Keratinocyte (primary cell): ENCODE results near the gene SENP1. TPM values are rescaled to one million over a fixed set of nuclear protein-coding genes. Genes with fewer than 3 reads are reported as not detected.

Source experiments
- DNase-seq: peaks from one replicate; pipeline ENCODE4 v3.0.0-alpha.2; 2011; ENCODE audit warnings: low read depth, missing footprints, low spot score
- FAIRE-seq: peaks from 2 replicates; lab custom pipeline; 2011; peaks lifted over from hg19 to GRCh38; lab: Jason Lieb, UNC
- H2AFZ ChIP-seq: 2 replicates; pipeline ENCODE4 v1.6.0; 2012; ENCODE audit warnings: low read length, control low read depth, inconsistent platforms; ENCODE audit not compliant: control insufficient read depth
- H3K27ac ChIP-seq: 2 replicates; pipeline ENCODE4 v1.5.1; 2011; ENCODE audit warnings: low read length; ENCODE audit not compliant: control insufficient read depth, insufficient read depth
- H3K27me3 ChIP-seq: 3 replicates; pipeline ENCODE4 v1.6.0; 2011; ENCODE audit warnings: low read length; ENCODE audit not compliant: control insufficient read depth, insufficient read depth; ENCODE audit errors: extremely low read depth
- H3K36me3 ChIP-seq, 2 experiments: 2 replicates in 1 of 2; 3 replicates in 1 of 2; pipeline ENCODE4 v1.5.1; 2011; ENCODE audit warnings: low read length in 2 of 2, mild to moderate bottlenecking in 1 of 2; ENCODE audit not compliant: control insufficient read depth in 2 of 2, insufficient read depth in 2 of 2; ENCODE audit errors: extremely low read depth in 1 of 2
- H3K4me1 ChIP-seq: 3 replicates; pipeline ENCODE4 v1.5.1; 2011; ENCODE audit warnings: low read length; ENCODE audit not compliant: control insufficient read depth, insufficient read depth; ENCODE audit errors: extremely low read depth
- H3K4me2 ChIP-seq: 3 replicates; pipeline ENCODE4 v1.6.0; 2011; ENCODE audit warnings: low read depth, low read length; ENCODE audit not compliant: control insufficient read depth, insufficient read depth; ENCODE audit errors: extremely low read depth
- H3K4me3 ChIP-seq, 3 experiments: fragments of 200-600 bp in 1 of 3; sonication (generic) in 1 of 3; 2 replicates in 2 of 3; 3 replicates in 1 of 3; pipeline ENCODE4 v1.5.1; 2011 to 2016; ENCODE audit warnings: low read length in 3 of 3, mild to moderate bottlenecking in 3 of 3, control low read depth in 2 of 3, inconsistent platforms in 1 of 3, low read depth in 1 of 3, mixed read lengths in 1 of 3, mixed run types in 1 of 3, moderate library complexity in 1 of 3; ENCODE audit not compliant: control insufficient read depth in 2 of 3, insufficient read depth in 2 of 3; ENCODE audit errors: extremely low read depth in 1 of 3
- H3K79me2 ChIP-seq: 2 replicates; pipeline ENCODE4 v1.6.0; 2012; ENCODE audit warnings: low read length; ENCODE audit not compliant: control insufficient read depth, insufficient read depth
- H3K9ac ChIP-seq: 3 replicates; pipeline ENCODE4 v1.6.0; 2011; ENCODE audit warnings: low read length; ENCODE audit not compliant: control insufficient read depth, insufficient read depth; ENCODE audit errors: extremely low read depth
- H3K9me1 ChIP-seq: 3 replicates; pipeline ENCODE4 v1.6.0; 2011; ENCODE audit warnings: low read length; ENCODE audit not compliant: control insufficient read depth, insufficient read depth; ENCODE audit errors: extremely low read depth
- H3K9me3 ChIP-seq: 2 replicates; pipeline ENCODE4 v1.5.1; 2012; ENCODE audit warnings: low read depth, low read length; ENCODE audit not compliant: control insufficient read depth
- H4K20me1 ChIP-seq: 3 replicates; pipeline ENCODE4 v1.6.0; 2011; ENCODE audit warnings: low read length; ENCODE audit not compliant: control insufficient read depth, insufficient read depth; ENCODE audit errors: extremely low read depth
- CTCF ChIP-seq, 3 experiments: IDR thresholded peaks in 1 of 3; conservative IDR thresholded peaks in 1 of 3; optimal IDR thresholded peaks in 1 of 3; 2 replicates in 2 of 3; 3 replicates in 1 of 3; pipeline versions ENCODE3 to v1.5.1; 2011; ENCODE audit warnings: low read length in 3 of 3, mild to moderate bottlenecking in 3 of 3, moderate library complexity in 2 of 3, control low read depth in 1 of 3, inconsistent platforms in 1 of 3; ENCODE audit not compliant: insufficient read depth in 2 of 3; ENCODE audit errors: extremely low read depth in 1 of 3
- EZH2 ChIP-seq: IDR thresholded peaks from one replicate; pipeline ENCODE4 v1.6.1; 2012; ENCODE audit warnings: inconsistent platforms, mild to moderate bottlenecking, low read length, moderate library complexity
- dilution Hi-C: fragments of 300-500 bp; cut with MboI; formaldehyde crosslinking; loops from one replicate; pipeline ENCODE4 v1.7.0; 2020; ENCODE audit warnings: low sequenced_read_pairs; ENCODE audit not compliant: extremely low pct_ligation_motif_present
- polyA minus RNA-seq, 3 experiments: library from RNA; depleted of rRNA, polyadenylated mRNA; stranded (reverse); fragments of >200 nt; gene quantifications; 1 replicate in 1 of 3; 2 replicates in 1 of 3; 3 replicates in 1 of 3; pipeline ENCODE4 v1.2.3, GENCODE V29; 2011
- polyA plus RNA-seq, 5 experiments: library from polyadenylated mRNA; depleted of rRNA in 3 of 5; stranded (reverse) in 3 of 5; stranded (forward) in 1 of 5; unstranded in 1 of 5; fragments of >200 nt; gene quantifications; 1 replicate in 1 of 5; 2 replicates in 3 of 5; 3 replicates in 1 of 5; pipeline versions ENCODE4 v1.2.1 to v1.2.3, GENCODE V29; 2011 to 2012; ENCODE audit warnings: missing spikeins in 2 of 5, low read depth in 1 of 5, low replicate concordance in 1 of 5

SENP1 gene
- polyA plus RNA-seq: 8.6 to 15.4 TPM (median 11.9 TPM) in 3 replicates
- polyA plus RNA-seq (2011; ENCODE audit: low read depth): 3.8 TPM
- polyA plus RNA-seq (2011; cell fraction: cytosol; rRNA removed): 5.2 and 11.3 TPM in 2 replicates
- polyA plus RNA-seq (2011; cell fraction: nucleus; rRNA removed): 6.7 and 9.6 TPM in 2 replicates
- 4.2 and 6.7 TPM in 2 replicates for polyA plus RNA-seq (2012; ENCODE audit: low replicate concordance)
- polyA minus RNA-seq: 6.3 to 26.0 TPM (median 14.8 TPM) in 3 replicates
- 4.6 TPM for polyA minus RNA-seq (2011; cell fraction: cytosol; rRNA and poly(A)+ RNA removed)
- 5.8 and 17.9 TPM in 2 replicates for polyA minus RNA-seq (2011; cell fraction: nucleus; rRNA and poly(A)+ RNA removed)

GRCh38 chr12:48105867-48106680 lies at the start of gene SENP1:
SENP1 (minus strand) TSS chr12:48106079; CDS start chr12:48101472, 4,607 bp downstream.
- dilution Hi-C loops: no loop called here
- peak within 1 kb of the TSS; percentile 82 to 91 (median 91) for H3K4me3 ChIP-seq
- H3K27ac ChIP-seq: peak within 1 kb of the TSS; percentile 98
- DNase-seq (no peak), FAIRE-seq (no peak)
- H3K79me2 ChIP-seq: peaks cover 38% of the 10 kb centered on the region
- no peaks in the 10 kb centered on the region for H3K27me3 ChIP-seq
- H3K9me1 ChIP-seq: no peaks in the 10 kb centered on the region
- H3K9me3 ChIP-seq: no peaks in the 10 kb centered on the region
- peak within 1 kb of the TSS; percentile 99 for H2AFZ ChIP-seq
- peak within 1 kb of the TSS; percentile 90 for H3K4me2 ChIP-seq
- H3K36me3 ChIP-seq: no peaks in the 10 kb centered on the region
- TF ChIP-seq CTCF (optimal IDR thresholded peaks at IDR 0.05 in 1 of 3, IDR thresholded peaks at IDR 0.05 in 1 of 3, conservative IDR thresholded peaks at IDR 0.05 in 1 of 3; ENCODE audit: extremely low read depth in 1 of 3, insufficient read depth in 2 of 3, low read length in 3 of 3) (peak in 1 of 3 experiments; percentile 32), EZH2 (no peak)
- H4K20me1 ChIP-seq: no peaks in the 10 kb centered on the region
- peak within 1 kb of the TSS; percentile 98 for H3K9ac ChIP-seq
- peaks cover 17% of the 10 kb centered on the region for H3K4me1 ChIP-seq

GRCh38 chr12:48151103-48151771 lies 45.4 kb upstream of the SENP1 start:
- Histone ChIP-seq H4K20me1 (no peaks in the 10 kb centered on the region), H3K27me3 (no peaks in the 10 kb centered on the region), H3K9me3 (no peaks in the 10 kb centered on the region), H3K4me1 (peaks cover under 1% of the 10 kb centered on the region), H3K27ac (no peak overlapping the region), H3K79me2 (peaks cover 1% of the 10 kb centered on the region), H3K4me3 (no peak overlapping the region), H3K9me1 (no peaks in the 10 kb centered on the region), H3K9ac (no peak overlapping the region), H3K36me3 (peaks cover 10 to 17% of the 10 kb centered on the region in 2 experiments), H3K4me2 (no peak overlapping the region), H2AFZ (no peak overlapping the region)
- TF ChIP-seq EZH2 (no peak), CTCF (optimal IDR thresholded peaks at IDR 0.05 in 1 of 3, IDR thresholded peaks at IDR 0.05 in 1 of 3, conservative IDR thresholded peaks at IDR 0.05 in 1 of 3; ENCODE audit: extremely low read depth in 1 of 3, insufficient read depth in 2 of 3, low read length in 3 of 3) (no peak)
- no peak for DNase-seq
- FAIRE-seq: no peak
- dilution Hi-C loops: no loop called here
